GM19043 (cell line): ENCODE results near the gene MRPL47.
"Not testable (repeated sequence)": the region's sequence is repeated elsewhere in the genome, so short reads cannot be mapped to it uniquely, and the experiment has no call there.

Source experiments
- ATAC-seq: cut with Tn5 transposase; IDR thresholded peaks from one replicate; pipeline ENCODE4 v1.9.1; 2021; ENCODE audit warnings: low read depth; ENCODE audit not compliant: unreplicated experiment

MRPL47 gene

GRCh38 chr3:179604321-179605078 lies at the start of gene MRPL47, which contains the start of gene NDUFB5:
Gene MRPL47, minus strand, starts transcription at chr3:179604638. Its CDS starts 14 bp downstream, at chr3:179604624.
Gene NDUFB5, plus strand, starts transcription at chr3:179604794. Its CDS starts 22 bp downstream, at chr3:179604816.
- peak; percentile 96 for ATAC-seq

GRCh38 chr3:179653096-179653797 lies 48.8 kb upstream of the MRPL47 start:
- peak; percentile 50 for ATAC-seq

GRCh38 chr3:179652447-179653095 lies 48.1 kb upstream of the MRPL47 start, which contains the start of gene USP13:
Gene USP13, plus strand, starts transcription at chr3:179653040. Its CDS starts 186 bp downstream, at chr3:179653226.
- ATAC-seq, result peak; percentile 46

DNA sequence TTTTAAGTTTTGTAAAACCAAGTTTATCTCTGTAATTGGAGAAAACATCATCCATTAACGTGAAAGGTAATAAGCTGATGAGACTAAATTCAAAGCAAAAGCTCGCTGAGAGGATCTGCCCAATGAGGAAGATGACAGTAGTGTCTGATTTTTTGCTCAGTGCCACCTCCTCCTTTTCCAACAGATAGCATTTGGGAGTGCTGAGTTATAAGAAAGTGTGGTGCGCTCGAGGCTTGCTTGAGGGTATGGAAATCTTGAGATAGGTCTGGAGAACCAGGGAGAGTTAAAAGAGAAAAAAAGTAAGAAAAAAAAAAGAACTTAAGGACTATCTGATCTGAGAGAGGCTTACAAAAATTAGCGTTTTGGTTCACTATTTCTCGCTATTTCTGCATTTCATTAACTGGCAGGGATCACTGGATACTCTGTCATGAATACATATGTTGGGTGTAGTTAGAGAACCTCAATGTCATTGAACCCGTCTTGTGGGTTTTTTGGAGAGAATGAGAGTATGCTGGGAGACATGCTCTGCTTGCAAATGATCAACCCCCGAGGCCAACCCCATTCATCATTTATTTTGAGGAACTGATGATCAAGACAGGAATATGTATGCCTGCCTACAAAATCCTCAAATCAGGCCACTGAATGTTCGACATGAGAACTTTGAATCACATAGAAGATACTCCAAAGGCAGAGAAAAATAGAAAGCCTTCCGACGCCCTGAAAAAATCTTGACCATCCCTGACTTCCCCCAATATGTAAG lies 47.4 kb upstream of the MRPL47 start:
- no peak for ATAC-seq

GRCh38 chr3:179646177-179646576 lies 41.7 kb upstream of the MRPL47 start:
- no peak for ATAC-seq

GRCh38 chr3:179643837-179644236 lies 39.4 kb upstream of the MRPL47 start:
- ATAC-seq, result not testable (repeated sequence)

DNA sequence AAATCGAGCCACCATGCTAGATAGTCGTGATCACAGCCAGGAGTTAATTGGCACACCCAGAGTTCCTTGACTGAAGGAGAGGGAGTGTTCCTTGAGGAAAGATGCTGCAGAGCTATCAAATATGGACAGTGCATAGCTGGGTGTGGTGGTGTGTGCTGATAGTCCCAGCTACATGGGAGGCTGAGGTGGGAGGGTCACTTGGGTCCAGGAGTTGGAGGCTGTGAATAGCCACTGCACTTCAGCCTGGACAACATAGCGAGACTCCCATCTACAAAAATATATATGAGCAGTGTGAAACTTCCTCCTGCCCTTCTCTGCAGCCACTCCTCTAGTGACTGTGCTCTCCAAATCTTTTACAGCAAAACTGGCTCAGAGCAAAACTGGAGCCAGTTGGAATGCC lies 38.4 kb upstream of the MRPL47 start:
- no peak for ATAC-seq

GRCh38 chr3:179640469-179640868 lies 36.0 kb upstream of the MRPL47 start:
- ATAC-seq, result no peak

- ATAC-seq, result no peak
Observed at GRCh38 chr3:179630753-179631451, 26.5 kb upstream of the MRPL47 start.

- no peak for ATAC-seq
Observed at GRCh38 chr3:179624451-179624850, 20.0 kb upstream of the MRPL47 start.

DNA sequence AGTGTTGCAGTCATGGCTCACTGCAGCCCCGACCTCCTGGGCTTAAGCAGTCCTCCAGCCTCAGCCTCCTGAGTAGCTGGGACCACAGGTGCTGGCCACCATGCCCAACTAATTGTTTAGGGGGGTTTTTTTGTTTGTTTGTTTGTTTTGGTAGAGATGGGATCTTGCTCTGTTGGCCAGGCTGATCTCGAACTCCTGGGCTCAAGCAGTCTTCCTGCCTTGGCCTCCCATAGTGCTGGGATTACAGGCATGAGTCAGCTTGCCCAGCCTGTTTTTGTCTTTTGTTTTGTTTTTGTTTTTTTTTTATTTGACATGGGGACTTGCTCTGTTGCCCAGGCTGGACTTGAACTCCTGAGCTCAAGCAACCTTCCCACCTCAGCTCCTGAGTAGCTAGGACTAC lies 17.6 kb upstream of the MRPL47 start:
- ATAC-seq, result no peak

DNA sequence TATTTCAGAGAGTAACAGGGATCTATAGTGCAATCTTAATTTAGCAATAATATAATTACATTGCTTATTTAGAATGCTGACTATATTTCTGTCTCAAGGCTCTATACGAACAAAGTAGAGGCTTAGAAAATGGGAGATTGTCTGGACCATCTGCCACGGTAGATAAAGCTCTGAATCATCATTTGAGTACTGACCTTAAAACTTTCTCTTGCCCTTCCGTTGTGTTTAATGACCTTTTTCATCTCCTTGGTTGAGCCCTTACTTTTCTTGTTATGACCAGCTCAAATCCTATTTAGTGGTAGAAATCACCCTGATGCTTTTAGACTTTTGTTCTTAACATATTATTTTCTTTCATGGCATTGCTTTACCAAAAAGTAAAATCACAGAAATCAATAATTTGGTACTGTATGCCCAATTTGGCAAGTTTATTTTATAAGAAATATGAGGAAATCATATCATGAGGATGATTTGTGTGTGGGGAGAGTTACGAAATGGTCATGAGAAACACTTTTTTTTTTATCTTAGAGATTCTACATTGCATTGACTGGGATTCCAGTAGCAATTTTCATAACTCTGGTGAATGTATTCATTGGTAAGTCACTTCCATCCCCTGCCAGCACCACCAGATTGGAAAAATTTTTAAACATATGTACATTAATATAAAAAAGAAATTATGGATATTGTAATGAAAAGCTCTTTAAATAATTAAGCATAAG lies 11.2 kb upstream of the MRPL47 start:
- ATAC-seq, result no peak

DNA sequence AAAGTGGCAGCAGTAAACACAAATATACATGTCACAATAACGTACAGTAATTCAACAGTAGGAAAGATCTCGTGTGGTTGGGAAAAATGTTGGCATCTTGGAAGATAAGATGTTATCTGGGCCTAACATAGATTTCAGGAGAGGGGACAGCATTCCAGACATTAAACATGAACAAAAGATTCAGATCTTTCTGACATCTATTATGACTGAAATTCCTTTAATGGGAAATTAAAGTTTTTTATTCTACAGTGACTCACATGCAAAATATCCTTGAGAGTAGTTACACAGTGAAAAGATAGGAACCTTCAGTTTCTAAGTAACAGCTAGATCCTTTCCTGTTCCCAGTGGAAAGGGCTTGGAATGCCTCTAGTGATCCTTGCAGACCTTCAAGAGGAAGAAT lies 9.4 kb upstream of the MRPL47 start:
- ATAC-seq, result no peak

DNA sequence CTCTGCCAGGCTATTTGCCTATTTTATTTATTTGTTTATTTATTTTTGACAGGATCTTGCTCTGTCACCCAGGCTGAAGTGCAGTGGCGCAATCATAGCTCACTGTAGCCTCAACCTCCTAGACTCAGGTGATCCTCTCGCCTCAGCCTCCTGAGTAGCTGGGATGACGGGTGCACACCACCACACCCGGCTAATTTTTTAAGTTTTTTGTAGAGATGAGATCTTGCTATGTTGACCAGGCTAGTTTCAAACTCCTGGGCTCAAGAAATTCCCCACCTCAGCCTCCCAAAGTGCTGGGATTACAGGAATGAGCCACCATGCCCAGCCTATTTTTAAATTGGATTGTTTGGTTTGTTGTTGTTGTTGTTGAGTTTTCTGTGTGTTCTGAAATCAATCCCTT lies 5.6 kb upstream of the MRPL47 start:
- no peak for ATAC-seq

DNA sequence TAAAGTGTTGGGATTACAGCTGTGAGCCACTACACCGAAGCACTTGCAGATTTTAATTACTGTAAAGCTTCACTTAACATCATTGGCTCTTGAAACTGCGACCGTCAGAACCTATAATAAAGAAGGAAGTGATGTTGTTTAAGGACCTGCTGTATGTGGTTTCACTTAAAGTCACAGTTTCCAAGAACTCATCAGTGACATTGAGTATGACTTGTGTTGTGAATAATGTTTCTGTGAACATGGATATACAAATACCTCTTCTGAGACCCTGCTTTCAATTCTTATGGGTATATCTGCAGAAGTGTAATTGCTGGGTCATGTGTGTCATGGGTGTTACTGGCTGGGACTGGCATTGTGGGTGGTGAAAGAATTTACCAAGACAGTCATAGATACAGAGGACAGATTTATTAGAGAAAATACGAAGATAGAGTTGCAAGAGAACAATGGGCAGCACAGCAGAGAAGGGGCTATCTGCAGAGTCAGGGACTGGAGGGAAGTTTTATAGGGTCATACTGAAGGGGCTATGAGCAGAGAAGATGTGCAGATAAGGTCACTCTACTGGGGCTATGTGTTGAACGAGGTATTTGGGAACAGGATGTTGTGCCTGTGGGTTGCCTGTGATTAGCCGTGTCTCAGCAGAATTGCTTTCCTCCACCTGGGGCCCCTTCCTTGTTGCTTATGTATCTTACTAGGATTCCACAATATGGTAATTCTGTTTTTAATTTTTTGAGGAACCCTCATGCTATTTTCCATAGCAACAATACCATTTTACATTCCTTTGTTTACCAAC lies 4.7 kb upstream of the MRPL47 start:
- peak; percentile 54 for ATAC-seq

- no peak for ATAC-seq
Observed at GRCh38 chr3:179606534-179607085, 2.2 kb upstream of the MRPL47 start.

DNA sequence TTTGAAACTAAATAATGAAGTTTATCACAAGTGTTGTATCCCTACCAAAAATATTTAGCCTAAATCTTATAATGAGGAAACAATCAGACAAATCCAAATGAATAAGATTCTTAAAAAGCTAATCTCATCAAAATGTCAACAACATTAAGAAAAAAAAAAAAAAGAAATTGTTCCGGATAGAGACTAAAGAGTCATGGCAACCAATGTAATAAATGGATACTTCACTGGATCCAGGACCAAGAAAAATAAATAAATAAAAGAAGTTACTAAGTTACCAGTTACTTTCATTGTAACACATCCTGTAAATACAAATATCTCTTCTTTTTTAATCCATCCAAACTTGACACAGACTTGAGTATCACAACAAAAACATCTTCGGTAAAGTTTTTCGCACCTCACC lies 607 bp downstream of the MRPL47 start:
- ATAC-seq, result no peak

DNA sequence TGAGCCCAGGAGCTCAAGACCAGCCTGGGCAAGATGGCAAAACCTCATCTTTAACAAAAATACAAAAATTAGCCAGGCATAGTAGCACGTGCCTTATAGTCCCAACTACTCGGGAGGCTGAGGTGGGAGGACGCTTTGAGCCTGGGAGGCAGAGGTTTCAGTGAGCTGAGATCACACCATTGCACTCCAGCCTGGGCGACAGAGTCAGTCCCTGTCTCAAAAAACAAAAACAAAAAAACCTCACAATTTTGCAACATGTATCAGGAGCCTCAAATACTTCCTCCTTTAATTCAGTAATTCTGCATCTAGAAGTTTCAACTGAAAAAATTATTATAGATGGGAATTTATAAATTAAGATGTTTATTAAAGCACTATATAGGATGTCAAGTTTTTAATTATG lies 1.1 kb downstream of the MRPL47 start:
- no peak for ATAC-seq
